ENCODE data around the gene NUSAP1.
"Not testable (repeated sequence)": the region's sequence is repeated elsewhere in the genome, so short reads cannot be mapped to it uniquely, and the experiment has no call there.

NUSAP1 gene

DNA sequence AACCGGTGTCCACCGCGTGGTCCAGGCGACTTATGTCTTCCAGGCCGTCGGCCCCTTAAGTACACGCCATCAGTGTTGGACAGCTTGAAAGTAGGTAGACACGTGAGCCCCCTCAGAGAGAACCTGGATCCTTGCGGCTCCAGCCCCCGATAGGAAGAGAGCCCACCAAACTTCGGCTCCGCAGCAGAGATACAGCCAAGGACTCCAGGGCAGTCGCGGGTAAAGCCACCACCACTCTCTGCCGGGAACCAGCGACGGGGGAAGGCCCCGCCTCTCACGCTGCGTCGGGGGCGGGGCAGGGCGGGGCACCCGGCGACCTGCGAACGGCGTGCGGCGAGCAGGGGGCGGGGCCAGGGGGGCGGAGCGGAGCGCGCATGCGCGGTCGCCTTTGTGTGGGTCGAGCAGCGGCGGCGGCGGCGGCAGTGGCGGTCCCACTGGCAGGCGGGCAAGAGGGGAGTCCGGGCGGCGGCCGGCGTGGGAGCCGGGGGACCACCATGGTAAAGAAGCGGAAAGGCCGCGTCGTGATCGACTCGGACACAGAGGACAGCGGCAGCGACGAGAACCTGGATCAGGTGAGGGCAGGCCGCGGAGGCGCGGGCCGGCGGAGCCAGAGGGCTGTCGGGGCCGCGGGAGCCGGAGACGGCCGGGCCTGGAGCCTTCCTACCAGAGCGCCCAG lies 84.2 kb downstream of the NUSAP1 start, which contains the start of gene RTF1:
Gene RTF1, plus strand, starts transcription at position 354 of the 676 bp plus-strand sequence. Its CDS starts 21 bp downstream, at position 375.
- peak; percentile 91 to 95 for DNase-seq

DNA sequence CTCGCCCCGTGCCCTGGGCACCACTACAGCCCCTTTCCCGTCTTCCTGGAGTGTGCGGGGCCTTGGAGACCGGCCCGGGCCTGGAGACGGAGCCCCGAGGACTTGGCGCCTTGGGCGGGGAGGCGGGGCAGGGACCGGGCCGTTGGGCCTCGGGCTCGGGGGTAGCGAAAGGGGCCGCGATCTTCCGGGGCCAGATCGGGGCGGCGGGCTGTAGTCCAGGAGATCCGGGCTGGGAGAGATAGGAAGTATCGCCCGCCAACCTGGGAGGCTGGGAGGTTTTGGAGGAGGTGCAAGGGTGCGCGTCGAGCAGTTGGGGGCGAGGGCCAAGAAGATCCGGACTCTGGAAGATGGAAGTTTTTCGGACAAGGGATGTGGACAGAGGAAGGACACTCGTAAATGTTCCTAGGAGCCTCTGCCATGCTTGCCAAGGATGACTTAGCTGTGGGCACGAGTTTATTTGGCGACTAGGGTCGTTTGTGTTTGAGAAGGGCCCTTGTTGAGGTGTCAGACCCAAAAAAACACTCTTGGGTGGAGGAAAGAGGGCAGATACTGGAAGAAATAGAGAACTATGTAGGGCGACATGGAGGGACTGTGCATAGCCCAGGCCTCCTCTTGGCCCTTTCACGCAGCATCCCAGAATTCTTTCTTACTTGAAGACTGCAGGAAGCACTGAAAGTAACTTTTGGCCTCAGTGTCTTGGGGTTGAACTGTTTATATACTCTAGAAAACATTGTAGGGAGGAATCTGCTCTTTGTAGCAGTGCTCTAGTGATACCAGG lies 84.9 kb downstream of the NUSAP1 start:
- peak; percentile 9 to 29 for DNase-seq

DNA sequence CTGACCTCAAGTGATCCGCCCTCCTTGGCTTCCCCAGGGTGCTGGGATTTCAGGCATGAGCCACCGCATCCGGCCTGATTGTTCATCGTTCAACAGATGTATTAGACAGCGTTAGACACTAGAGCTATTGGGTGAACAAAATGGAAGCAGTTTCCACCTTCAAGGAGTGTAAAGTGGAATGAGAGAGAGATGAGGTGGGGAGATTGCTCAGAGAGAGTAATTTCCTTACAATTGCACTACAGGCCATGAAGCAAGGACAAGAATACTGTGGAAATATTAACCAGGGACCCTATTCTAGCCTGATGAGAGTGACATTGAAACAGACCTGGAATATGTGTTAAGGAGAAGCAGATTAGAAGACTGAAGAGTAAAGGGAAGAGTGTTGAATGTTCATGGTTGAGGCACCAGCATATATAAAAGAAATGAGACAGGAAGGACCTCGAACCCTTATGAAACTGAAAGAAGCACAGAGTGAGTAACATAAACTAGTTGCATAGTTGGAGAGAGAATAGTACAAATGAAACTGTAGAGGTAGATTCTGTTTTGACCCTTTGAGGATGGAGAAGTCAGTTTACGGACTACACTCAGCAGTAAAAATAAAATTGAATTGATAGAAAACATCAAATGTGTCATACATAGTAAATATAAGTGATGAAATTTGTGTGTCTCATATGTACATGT lies 91.4 kb downstream of the NUSAP1 start:
- no peak for DNase-seq

DNA sequence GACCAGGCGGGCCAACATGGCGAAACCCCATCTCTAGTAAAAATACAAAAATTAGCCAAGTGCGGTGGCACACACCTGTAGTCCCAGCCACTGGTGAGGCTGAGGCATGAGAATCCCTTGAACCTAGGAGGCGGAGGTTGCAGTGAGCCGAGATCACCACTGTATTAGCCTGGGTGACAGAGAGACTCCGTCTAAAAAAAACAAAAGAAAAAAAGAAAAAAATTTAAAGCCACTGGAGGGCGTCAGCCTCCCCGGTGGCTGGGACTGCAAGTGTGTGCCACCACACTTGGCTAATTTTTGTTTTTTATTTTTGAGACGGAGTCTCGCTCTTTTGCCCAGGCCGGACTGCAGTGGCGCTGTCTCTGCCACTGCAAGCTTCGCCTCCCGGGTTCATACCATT lies 92.1 kb downstream of the NUSAP1 start:
- DNase-seq = no peak

DNA sequence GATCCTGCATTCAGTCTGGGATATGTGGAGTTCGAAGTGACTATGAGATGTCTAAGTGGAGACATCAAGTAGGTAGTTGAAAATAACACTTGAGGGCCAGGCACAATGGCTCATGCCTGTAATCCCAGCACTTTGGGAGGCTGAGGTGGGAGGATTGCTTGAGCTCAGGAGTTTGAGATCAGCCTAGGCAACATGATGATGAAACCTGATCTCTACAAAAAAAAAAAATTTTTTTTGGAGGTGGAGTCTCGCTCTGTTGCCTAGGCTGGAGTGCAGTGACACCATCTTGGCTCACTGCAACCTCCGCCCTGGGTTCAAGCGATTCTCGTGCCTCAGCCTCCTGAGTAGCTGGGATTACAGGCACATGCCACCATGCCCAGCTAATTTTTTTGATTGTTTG lies 93.2 kb downstream of the NUSAP1 start:
- not testable (repeated sequence) for DNase-seq

DNA sequence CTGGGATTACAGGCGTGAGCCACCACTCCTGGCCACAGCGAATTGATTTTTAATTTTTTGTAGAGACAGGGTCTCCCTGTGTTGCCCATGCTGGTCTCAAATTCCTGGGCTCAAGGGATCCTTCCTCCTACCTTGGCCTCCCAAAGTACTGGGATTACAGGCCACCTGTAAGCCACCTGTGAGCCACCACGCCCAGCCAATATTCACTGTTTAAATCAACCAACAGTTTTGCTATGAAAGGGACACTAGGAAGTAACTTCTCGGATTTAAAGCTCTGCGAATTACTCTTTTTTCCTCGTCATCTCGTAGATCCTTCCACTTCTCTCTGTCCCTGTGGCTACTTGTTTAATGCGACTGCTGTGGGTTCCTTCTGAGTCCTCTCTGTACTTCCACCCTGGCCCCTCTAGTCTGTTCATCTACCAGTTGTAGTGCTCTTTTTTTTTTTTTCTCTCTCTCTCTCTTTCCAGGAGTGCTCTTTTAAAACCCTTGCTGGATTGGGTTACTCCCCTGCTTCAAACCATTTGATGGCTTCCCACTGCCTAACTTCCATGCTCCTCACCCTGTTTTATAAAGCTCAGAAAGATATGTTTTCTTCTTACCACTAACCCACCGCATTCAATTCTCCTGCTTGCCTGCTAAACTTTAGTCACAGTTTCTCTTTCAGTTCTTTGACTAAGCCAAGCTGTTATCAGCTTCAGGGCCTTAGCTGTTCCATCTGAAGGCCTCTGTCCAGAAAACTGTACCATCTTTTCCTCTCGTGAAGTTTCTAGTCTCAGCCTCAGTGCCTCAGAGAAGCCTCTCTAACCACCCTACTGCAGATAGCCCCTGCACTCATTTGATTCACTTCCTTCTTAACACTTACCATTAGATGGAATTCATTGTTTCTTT lies 96.6 kb downstream of the NUSAP1 start:
- DNase-seq = no peak

Measured in inflammatory macrophage (primary cell).